ENCODE data around the gene WIPI1. TPM values are rescaled to one million over a fixed set of nuclear protein-coding genes. Genes with fewer than 3 reads are reported as not detected.

WIPI1 gene
- total RNA-seq, 1 experiment from 2014 or later: 0.43 TPM

DNA sequence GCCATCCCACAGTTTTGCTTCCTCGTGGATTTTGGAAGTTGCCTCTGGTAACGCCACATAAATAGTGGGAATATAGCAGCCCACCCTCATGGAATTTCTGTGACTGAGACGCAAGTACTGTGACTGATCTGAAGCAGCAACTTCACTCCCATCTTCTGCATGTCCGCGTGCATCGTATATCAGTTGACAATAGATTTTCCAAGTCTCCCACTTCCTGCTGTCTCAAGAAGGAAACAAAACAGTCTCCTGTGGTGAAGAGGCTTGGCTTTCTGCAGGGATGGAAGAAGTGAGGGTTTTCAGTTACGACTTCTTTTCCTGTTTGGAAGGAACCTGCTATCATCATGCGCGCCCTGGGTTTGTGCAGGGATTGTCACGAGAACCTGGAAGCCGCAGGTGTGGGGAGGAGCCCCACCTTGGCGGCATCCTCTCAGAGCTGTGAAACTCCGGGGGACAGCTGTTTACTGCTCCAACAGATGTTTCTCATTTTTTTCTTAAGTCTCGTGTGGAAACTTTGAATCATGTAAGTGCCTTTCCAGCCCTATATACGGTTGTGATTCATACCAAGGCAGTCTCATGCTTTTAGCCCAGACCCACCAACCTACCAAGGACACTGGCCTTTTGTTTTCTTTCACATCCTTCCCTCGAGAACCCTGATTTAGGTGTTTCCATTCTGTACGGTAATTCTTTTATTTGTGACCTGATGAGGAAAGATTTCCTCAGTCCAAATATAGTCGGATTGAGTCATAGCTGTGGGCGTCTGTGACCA lies 57.5 kb downstream of the WIPI1 start:
- H3K27ac ChIP-seq (ENCODE audit: low read depth, low read length, poor library complexity, severe bottlenecking): no peak overlapping the region
- no peak overlapping the region for H3K4me3 ChIP-seq (ENCODE audit: low read depth, low read length, poor library complexity, severe bottlenecking)
- ChIA-PET CTCF (interaction anchor here (1.1 kb wide), 1 partner anchor 135 kb away, joined by 7 read pairs; no protein-coding TSS in a partner anchor), POLR2A (ENCODE audit: low non-redundant PET) (no interaction called here)
- H3K9me3 ChIP-seq (ENCODE audit: low read depth, low read length, poor library complexity, severe bottlenecking): no peaks in the 10 kb centered on the region
- no peaks in the 10 kb centered on the region for H3K36me3 ChIP-seq (ENCODE audit: insufficient read depth, low read length, poor library complexity, severe bottlenecking)
- peaks cover 16% of the 10 kb centered on the region for H3K4me1 ChIP-seq (ENCODE audit: insufficient read depth, low read length, poor library complexity, severe bottlenecking)
- H3K27me3 ChIP-seq (replicated peaks; ENCODE audit: insufficient read depth, low read depth, low read length, poor library complexity): no peaks in the 10 kb centered on the region
- TF ChIP-seq EZH2 (IDR thresholded peaks at IDR 0.05; ENCODE audit: borderline replicate concordance, low read depth, low read length, poor library complexity, severe bottlenecking): no peak
- TF ChIP-seq, protein P1, sequence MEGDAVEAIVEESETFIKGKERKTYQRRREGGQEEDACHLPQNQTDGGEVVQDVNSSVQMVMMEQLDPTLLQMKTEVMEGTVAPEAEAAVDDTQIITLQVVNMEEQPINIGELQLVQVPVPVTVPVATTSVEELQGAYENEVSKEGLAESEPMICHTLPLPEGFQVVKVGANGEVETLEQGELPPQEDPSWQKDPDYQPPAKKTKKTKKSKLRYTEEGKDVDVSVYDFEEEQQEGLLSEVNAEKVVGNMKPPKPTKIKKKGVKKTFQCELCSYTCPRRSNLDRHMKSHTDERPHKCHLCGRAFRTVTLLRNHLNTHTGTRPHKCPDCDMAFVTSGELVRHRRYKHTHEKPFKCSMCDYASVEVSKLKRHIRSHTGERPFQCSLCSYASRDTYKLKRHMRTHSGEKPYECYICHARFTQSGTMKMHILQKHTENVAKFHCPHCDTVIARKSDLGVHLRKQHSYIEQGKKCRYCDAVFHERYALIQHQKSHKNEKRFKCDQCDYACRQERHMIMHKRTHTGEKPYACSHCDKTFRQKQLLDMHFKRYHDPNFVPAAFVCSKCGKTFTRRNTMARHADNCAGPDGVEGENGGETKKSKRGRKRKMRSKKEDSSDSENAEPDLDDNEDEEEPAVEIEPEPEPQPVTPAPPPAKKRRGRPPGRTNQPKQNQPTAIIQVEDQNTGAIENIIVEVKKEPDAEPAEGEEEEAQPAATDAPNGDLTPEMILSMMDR (conservative IDR thresholded peaks at IDR 0.05; ENCODE audit: low read depth, low read length): no peak
- DNase-seq (ENCODE audit: low spot score): no peak
- intact Hi-C loops (cut with micrococcal nuclease; ENCODE audit: unreplicated experiment): loop anchor here (10.0 kb wide), 1 partner anchor 55 kb away; the partner anchor contains the start of gene WIPI1
- BruUV-seq (replicated peaks): no TSS peak

DNA sequence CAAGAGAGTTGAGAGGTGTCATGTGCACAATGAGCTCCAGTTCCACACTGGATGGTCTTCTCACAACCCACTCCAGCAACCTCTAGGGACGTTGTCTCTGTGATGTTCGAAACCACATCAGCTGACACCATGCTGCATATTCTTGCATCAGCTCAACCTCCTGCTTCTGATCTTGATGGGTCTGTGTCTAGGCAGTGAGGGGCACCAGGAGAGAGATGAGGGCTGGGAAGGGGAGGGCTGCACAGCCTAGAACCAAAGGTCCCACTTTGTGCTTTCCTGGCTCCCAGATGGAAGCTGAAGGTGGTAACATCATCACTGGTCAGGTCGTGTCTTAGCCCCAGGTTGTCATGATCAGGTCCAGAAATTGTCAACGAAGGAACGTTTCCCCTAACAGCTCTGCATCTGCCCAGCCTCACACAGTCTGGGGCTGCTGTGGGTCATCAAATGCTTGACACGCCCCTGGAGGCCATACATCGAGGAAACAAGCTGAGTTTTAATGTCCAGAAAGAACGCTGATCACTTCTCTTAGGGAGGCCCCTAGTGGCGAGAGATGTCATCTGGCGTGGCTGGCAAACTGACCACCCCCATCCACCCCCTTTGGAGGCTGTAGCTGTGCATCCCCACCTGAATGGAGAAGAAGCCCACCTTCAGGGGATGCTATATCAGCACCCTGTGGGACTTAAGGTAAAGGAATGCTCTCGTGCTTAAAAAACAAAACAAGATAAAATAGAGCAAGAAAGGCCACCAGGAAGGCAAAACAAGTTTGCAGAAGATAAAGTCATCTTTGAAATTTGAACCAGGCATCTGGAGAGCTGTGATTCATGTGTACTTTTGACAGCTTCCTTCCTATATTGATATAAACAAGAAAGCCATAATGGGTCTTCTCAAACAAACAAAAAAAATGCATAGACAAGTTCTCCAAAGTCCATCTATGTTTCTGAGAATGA lies 58.3 kb downstream of the WIPI1 start:
- POLR2A ChIA-PET (ENCODE audit: low non-redundant PET): no interaction called here

GRCh38 chr17:68397108-68397536 lies 60.2 kb downstream of the WIPI1 start:
- H3K27ac ChIP-seq (ENCODE audit: low read depth, low read length, poor library complexity, severe bottlenecking): no peak overlapping the region
- no peak for TF ChIP-seq EZH2 (IDR thresholded peaks at IDR 0.05; ENCODE audit: borderline replicate concordance, low read depth, low read length, poor library complexity, severe bottlenecking)
- TF ChIP-seq, protein P1 (conservative IDR thresholded peaks at IDR 0.05; ENCODE audit: low read depth, low read length): no peak
- CTCF ChIA-PET: no interaction called here
- no peak for DNase-seq (ENCODE audit: low spot score)
- H3K36me3 ChIP-seq (ENCODE audit: insufficient read depth, low read length, poor library complexity, severe bottlenecking): no peaks in the 10 kb centered on the region
- no peaks in the 10 kb centered on the region for H3K27me3 ChIP-seq (replicated peaks; ENCODE audit: insufficient read depth, low read depth, low read length, poor library complexity)
- H3K4me1 ChIP-seq (ENCODE audit: insufficient read depth, low read length, poor library complexity, severe bottlenecking): peaks cover 16% of the 10 kb centered on the region
- H3K9me3 ChIP-seq (ENCODE audit: low read depth, low read length, poor library complexity, severe bottlenecking): no peaks in the 10 kb centered on the region
- no TSS peak for BruUV-seq (replicated peaks)
- H3K4me3 ChIP-seq (ENCODE audit: low read depth, low read length, poor library complexity, severe bottlenecking): no peak overlapping the region
- POLR2A ChIA-PET (ENCODE audit: low non-redundant PET): no interaction called here
- intact Hi-C loops (cut with micrococcal nuclease; ENCODE audit: unreplicated experiment): loop anchor here (10.0 kb wide), 1 partner anchor 58 kb away; the partner anchor contains the start of gene WIPI1

More for the DNA sequence above, 58.3 kb downstream of the WIPI1 start:
- peak; percentile 40 for DNase-seq (ENCODE audit: low spot score)
- TF ChIP-seq, protein P1 (conservative IDR thresholded peaks at IDR 0.05; ENCODE audit: low read depth, low read length): peak; percentile 64
- TF ChIP-seq EZH2 (IDR thresholded peaks at IDR 0.05; ENCODE audit: borderline replicate concordance, low read depth, low read length, poor library complexity, severe bottlenecking): no peak
- Histone ChIP-seq H3K9me3 (ENCODE audit: low read depth, low read length, poor library complexity, severe bottlenecking) (no peaks in the 10 kb centered on the region), H3K27me3 (replicated peaks; ENCODE audit: insufficient read depth, low read depth, low read length, poor library complexity) (no peaks in the 10 kb centered on the region), H3K36me3 (ENCODE audit: insufficient read depth, low read length, poor library complexity, severe bottlenecking) (no peaks in the 10 kb centered on the region), H3K4me3 (ENCODE audit: low read depth, low read length, poor library complexity, severe bottlenecking) (no peak overlapping the region), H3K27ac (ENCODE audit: low read depth, low read length, poor library complexity, severe bottlenecking) (no peak overlapping the region), H3K4me1 (ENCODE audit: insufficient read depth, low read length, poor library complexity, severe bottlenecking) (peaks cover 16% of the 10 kb centered on the region)
- intact Hi-C loops (cut with micrococcal nuclease; ENCODE audit: unreplicated experiment): loop anchor here (10.0 kb wide), 1 partner anchor 56 kb away; the partner anchor contains the start of gene WIPI1
- BruUV-seq (replicated peaks): no TSS peak
- CTCF ChIA-PET: interaction anchor here (0.7 to 1.1 kb wide), 2 partner anchors 10 to 134 kb away, joined by 4 to 7 read pairs; no protein-coding TSS in a partner anchor

All from A673 (cell line).